CD14-positive monocyte (primary cell): Measurements from ENCODE around the gene ELOB. TPM values are rescaled to one million over a fixed set of nuclear protein-coding genes. Genes with fewer than 3 reads are reported as not detected.

Source experiments
- DNase-seq, 3 donors: peaks; one replicate each; pipeline ENCODE4 v3.0.0-alpha.2; 2011 to 2022
- H2AFZ ChIP-seq: 2 replicates; pipeline ENCODE4 v1.6.0; 2012; ENCODE audit warnings: mild to moderate bottlenecking, low read depth, low read length, inconsistent platforms; ENCODE audit not compliant: insufficient read depth, poor library complexity, severe bottlenecking
- H3K27ac ChIP-seq, 2 donors: 1 replicate in 1 of 2; 2 replicates in 1 of 2; pipeline ENCODE4 v1.5.1; 2012 to 2013; ENCODE audit warnings: low read length in 2 of 2, control low read depth in 1 of 2, inconsistent platforms in 1 of 2, low read depth in 1 of 2, mild to moderate bottlenecking in 1 of 2
- H3K27me3 ChIP-seq, 2 donors: one replicate each; pipeline versions ENCODE4 v1.6.0 to v1.6.1; 2011 to 2013; ENCODE audit warnings: low read length in 2 of 2; ENCODE audit not compliant: control insufficient read depth in 2 of 2, insufficient read depth in 2 of 2
- H3K36me3 ChIP-seq, 2 donors: replicated peaks in 1 of 2; 1 replicate in 1 of 2; 2 replicates in 1 of 2; pipeline versions ENCODE4 v1.5.1 to v1.6.1; 2012 to 2013; ENCODE audit warnings: low read length in 2 of 2, control low read depth in 1 of 2, inconsistent platforms in 1 of 2, mild to moderate bottlenecking in 1 of 2; ENCODE audit not compliant: insufficient read depth in 2 of 2, control insufficient read depth in 1 of 2
- H3K4me1 ChIP-seq, 2 donors: 1 replicate in 1 of 2; 2 replicates in 1 of 2; pipeline versions ENCODE4 v1.5.1 to v1.6.1; 2012 to 2013; ENCODE audit warnings: low read length in 2 of 2, control low read depth in 1 of 2, inconsistent platforms in 1 of 2, mild to moderate bottlenecking in 1 of 2, moderate library complexity in 1 of 2; ENCODE audit not compliant: insufficient read depth in 2 of 2, control insufficient read depth in 1 of 2
- H3K4me2 ChIP-seq: replicated peaks from 2 replicates; pipeline ENCODE3; 2012; ENCODE audit warnings: low read length, moderate library complexity, mild to moderate bottlenecking; ENCODE audit not compliant: poor library complexity, severe bottlenecking; ENCODE audit errors: extremely low read depth
- H3K4me3 ChIP-seq, 3 experiments: fragments of 200-600 bp in 1 of 3; sonication (generic) in 1 of 3; replicated peaks in 1 of 3; 1 replicate in 2 of 3; 2 replicates in 1 of 3; pipeline ENCODE4 v1.5.1; 2011 to 2013; ENCODE audit warnings: low read length in 3 of 3, mild to moderate bottlenecking in 3 of 3, control low read depth in 2 of 3, low read depth in 2 of 3, inconsistent platforms in 1 of 3, moderate library complexity in 1 of 3
- H3K79me2 ChIP-seq: 2 replicates; pipeline ENCODE4 v1.6.0; 2012; ENCODE audit warnings: mild to moderate bottlenecking, control low read depth, inconsistent platforms, low read length, moderate library complexity; ENCODE audit not compliant: insufficient read depth
- H3K9ac ChIP-seq: 2 replicates; pipeline ENCODE4 v1.6.0; 2017; ENCODE audit warnings: low read length, mild to moderate bottlenecking; ENCODE audit not compliant: insufficient read depth, poor library complexity, severe bottlenecking
- H3K9me3 ChIP-seq, 2 donors: replicated peaks in 1 of 2; 1 replicate in 1 of 2; 2 replicates in 1 of 2; pipeline versions ENCODE4 v1.5.1 to v1.6.1; 2012 to 2013; ENCODE audit warnings: low read length in 2 of 2, control low read depth in 1 of 2; ENCODE audit not compliant: control insufficient read depth in 1 of 2, insufficient read depth in 1 of 2
- H4K20me1 ChIP-seq: 2 replicates; pipeline ENCODE4 v1.6.0; 2012; ENCODE audit warnings: mild to moderate bottlenecking, low read length, control low read depth, moderate library complexity; ENCODE audit not compliant: insufficient read depth
- H3K27ac Mint-ChIP-seq, 7 donors: one replicate each; pipeline ENCODE4 v1.8.0; 2020; ENCODE audit warnings: mild to moderate bottlenecking in 7 of 7, mixed read lengths in 7 of 7, moderate library complexity in 6 of 7, inconsistent platforms in 2 of 7
- H3K27me3 Mint-ChIP-seq, 3 donors: one replicate each; pipeline ENCODE4 v1.8.0; 2021 to 2022; ENCODE audit warnings: low read depth in 3 of 3, mild to moderate bottlenecking in 3 of 3, mixed read lengths in 3 of 3, moderate library complexity in 3 of 3, inconsistent platforms in 1 of 3
- H3K36me3 Mint-ChIP-seq, 2 donors: one replicate each; pipeline ENCODE4 v1.8.0; 2020; ENCODE audit warnings: mixed read lengths in 2 of 2, inconsistent platforms in 1 of 2, mild to moderate bottlenecking in 1 of 2
- H3K4me1 Mint-ChIP-seq: one replicate; pipeline ENCODE4 v1.8.0; 2020; ENCODE audit warnings: mild to moderate bottlenecking, mixed read lengths
- H3K4me3 Mint-ChIP-seq, 2 donors: one replicate each; pipeline ENCODE4 v1.8.0; 2020; ENCODE audit warnings: mild to moderate bottlenecking in 2 of 2, mixed read lengths in 2 of 2, moderate library complexity in 1 of 2
- H3K9me3 Mint-ChIP-seq, 7 donors: one replicate each; pipeline ENCODE4 v1.8.0; 2020 to 2022; ENCODE audit warnings: mixed read lengths in 7 of 7, mild to moderate bottlenecking in 6 of 7, moderate library complexity in 6 of 7, inconsistent platforms in 2 of 7
- WGBS: methylation state at CpG from one replicate; pipeline ENCODE4 v1.1.5; 2013; ENCODE audit warnings: missing lambda C conversion rate; ENCODE audit not compliant: insufficient coverage; 5-methylcytosine and 5-hydroxymethylcytosine counted together
- intact Hi-C, 2 donors: fragments of 100-400 bp; cut with micrococcal nuclease; formaldehyde crosslinking; loops; one replicate each; pipeline versions ENCODE4 v1.15.0 to v1.15.1; 2023
- polyA plus RNA-seq, 3 donors: library from polyadenylated mRNA; depleted of rRNA in 1 of 3; unstranded in 2 of 3; stranded (reverse) in 1 of 3; fragments of 300-500 nt in 2 of 3; fragments of >200 nt in 1 of 3; fragmentation: Illumina TruSeq in 2 of 3; gene quantifications; 1 replicate in 2 of 3; 2 replicates in 1 of 3; pipeline ENCODE4 v1.2.3, GENCODE V29; 2012 to 2021
- TF ChIP-seq, protein P1 (sequence below): fragments of 200-600 bp; IDR thresholded peaks from one replicate; pipeline ENCODE4 v1.8.0; 2022; ENCODE audit warnings: antibody characterized with exemption, mild to moderate bottlenecking

Gene ELOB
- polyA plus RNA-seq, 3 donors: 150 to 405 (median 363) TPM

- H3K79me2 ChIP-seq: no peaks in the 10 kb centered on the region
- peaks cover 5 to 12% of the 10 kb centered on the region in 2 donors for H3K4me1 ChIP-seq
- H3K9ac ChIP-seq: no peak overlapping the region
- Mint-ChIP-seq H3K27ac (peak overlapping the region in 3 of 7 donors; percentile 24 to 70 (median 58)), H3K4me3 (no peak overlapping the region), H3K9me3 (no peaks in the 10 kb centered on the region), H3K36me3 (no peaks in the 10 kb centered on the region), H3K4me1 (peaks cover 11% of the 10 kb centered on the region), H3K27me3 (peaks cover 4 to 6% (median 5%) of the 10 kb centered on the region in 3 donors)
- no peak overlapping the region for H3K4me3 ChIP-seq
- TF ChIP-seq, protein P1, sequence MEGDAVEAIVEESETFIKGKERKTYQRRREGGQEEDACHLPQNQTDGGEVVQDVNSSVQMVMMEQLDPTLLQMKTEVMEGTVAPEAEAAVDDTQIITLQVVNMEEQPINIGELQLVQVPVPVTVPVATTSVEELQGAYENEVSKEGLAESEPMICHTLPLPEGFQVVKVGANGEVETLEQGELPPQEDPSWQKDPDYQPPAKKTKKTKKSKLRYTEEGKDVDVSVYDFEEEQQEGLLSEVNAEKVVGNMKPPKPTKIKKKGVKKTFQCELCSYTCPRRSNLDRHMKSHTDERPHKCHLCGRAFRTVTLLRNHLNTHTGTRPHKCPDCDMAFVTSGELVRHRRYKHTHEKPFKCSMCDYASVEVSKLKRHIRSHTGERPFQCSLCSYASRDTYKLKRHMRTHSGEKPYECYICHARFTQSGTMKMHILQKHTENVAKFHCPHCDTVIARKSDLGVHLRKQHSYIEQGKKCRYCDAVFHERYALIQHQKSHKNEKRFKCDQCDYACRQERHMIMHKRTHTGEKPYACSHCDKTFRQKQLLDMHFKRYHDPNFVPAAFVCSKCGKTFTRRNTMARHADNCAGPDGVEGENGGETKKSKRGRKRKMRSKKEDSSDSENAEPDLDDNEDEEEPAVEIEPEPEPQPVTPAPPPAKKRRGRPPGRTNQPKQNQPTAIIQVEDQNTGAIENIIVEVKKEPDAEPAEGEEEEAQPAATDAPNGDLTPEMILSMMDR: no peak
- WGBS: 96% methylated on average over 10 of the region's 10 CpGs
- H3K36me3 ChIP-seq: no peaks in the 10 kb centered on the region
- no peak overlapping the region for H3K4me2 ChIP-seq
- intact Hi-C loops: no loop called here
- H4K20me1 ChIP-seq: no peaks in the 10 kb centered on the region
- H2AFZ ChIP-seq: no peak overlapping the region
- no peaks in the 10 kb centered on the region for H3K9me3 ChIP-seq
- H3K27ac ChIP-seq: no peak overlapping the region
- H3K27me3 ChIP-seq: no peaks in the 10 kb centered on the region
- no peak for DNase-seq
Observed at GRCh38 chr16:2818272-2818876, 41.3 kb upstream of the ELOB start.

- H3K4me3 Mint-ChIP-seq: peak overlapping the region; percentile 51 to 70
- peak overlapping the region; percentile 55 for H3K4me2 ChIP-seq
- H3K27ac Mint-ChIP-seq: peak overlapping the region in 1 of 7 donors; percentile 35
Observed at GRCh38 chr16:2817340-2818271, 40.5 kb upstream of the ELOB start.

More at GRCh38 chr16:2817340-2818271, 40.5 kb upstream of the ELOB start:
- no peaks in the 10 kb centered on the region for H3K9me3 ChIP-seq
- WGBS: 92% methylated on average over 44 of the region's 68 CpGs
- peak overlapping the region in 1 of 3 experiments; percentile 43 for H3K4me3 ChIP-seq
- Mint-ChIP-seq H3K27me3 (peaks cover 4 to 6% (median 5%) of the 10 kb centered on the region in 3 donors), H3K4me1 (peaks cover 8% of the 10 kb centered on the region), H3K36me3 (no peaks in the 10 kb centered on the region), H3K9me3 (no peaks in the 10 kb centered on the region)
- intact Hi-C loops: no loop called here
- H3K4me1 ChIP-seq: peaks cover 5 to 12% of the 10 kb centered on the region in 2 donors
- H3K36me3 ChIP-seq: no peaks in the 10 kb centered on the region
- TF ChIP-seq, protein P1: no peak
- no peaks in the 10 kb centered on the region for H3K79me2 ChIP-seq
- no peaks in the 10 kb centered on the region for H4K20me1 ChIP-seq
- no peak for DNase-seq
- H3K9ac ChIP-seq: peak overlapping the region; percentile 36
- H3K27ac ChIP-seq: no peak overlapping the region
- no peaks in the 10 kb centered on the region for H3K27me3 ChIP-seq
- peak overlapping the region; percentile 21 for H2AFZ ChIP-seq
